ENCODE data around the gene PLAA. TPM values are rescaled to one million over a fixed set of nuclear protein-coding genes. Genes with fewer than 3 reads are reported as not detected.
A peak's percentile ranks its signal among the peaks of the same experiment; 100 is the strongest.

Gene PLAA
- total RNA-seq (10 to 100 TPM; 22.4 to 33.6 (median 24.7) TPM), polyA plus RNA-seq (10 to 100 TPM; 17.6 to 17.9 TPM), total RNA-seq (29.2 reads per million, percentile 59 among the genes with 10 or more reads in this experiment)

DNA sequence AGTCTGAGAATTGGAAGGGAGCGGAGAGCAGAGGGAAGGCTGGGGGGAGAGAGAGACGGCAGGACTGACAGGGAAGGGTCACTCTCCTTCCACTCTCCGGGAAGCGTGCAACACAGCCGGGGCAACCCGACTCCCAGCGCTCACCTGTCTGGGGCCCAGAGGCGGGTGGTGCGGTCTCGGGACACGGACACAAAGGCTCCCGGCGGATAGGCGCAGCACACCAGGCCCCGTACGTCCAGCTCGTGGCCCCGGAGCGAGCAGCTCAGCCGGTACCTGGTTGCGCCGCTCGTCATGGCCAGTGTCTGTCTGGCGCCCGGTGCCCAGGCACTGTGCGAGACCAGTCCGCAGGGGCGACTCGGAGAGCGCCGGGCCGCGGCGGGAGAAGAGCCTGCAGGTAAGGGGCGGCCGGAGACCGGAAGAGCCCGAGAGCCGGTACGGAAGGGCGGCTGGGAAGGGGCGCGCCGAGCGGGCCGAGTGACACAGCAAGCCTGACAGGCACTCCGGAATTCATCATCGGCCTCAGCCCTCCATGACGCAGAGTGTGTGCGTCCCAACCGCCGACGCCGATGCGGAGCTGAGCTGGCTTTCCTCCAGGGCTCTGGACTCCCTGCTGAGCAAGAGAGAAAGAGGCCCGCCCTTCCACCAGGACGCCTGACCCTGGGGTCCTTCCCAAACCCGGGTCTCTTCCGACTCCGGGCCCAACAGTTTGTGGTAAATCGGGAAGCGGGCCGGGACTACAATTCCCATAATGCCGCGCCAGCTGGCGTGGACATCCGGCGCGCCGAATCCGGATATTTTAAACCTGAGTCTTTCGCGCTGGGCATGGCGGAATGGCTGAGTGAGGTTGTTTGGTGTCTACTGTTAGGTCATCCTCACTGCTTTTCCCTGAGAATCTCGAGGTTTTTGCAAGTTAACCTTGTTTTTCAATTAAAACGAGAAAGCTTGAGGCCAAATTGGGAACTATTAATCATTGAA lies at the start of gene PLAA:
Gene PLAA, minus strand, starts transcription at position 490 of the 975 bp plus-strand sequence. Its CDS starts 197 bp downstream, at position 293.
- no peaks in the 10 kb centered on the region for H3K9me3 ChIP-seq (ENCODE audit: control insufficient read depth in 2 of 3, low read length in 3 of 3)
- H3K4me1 ChIP-seq (ENCODE audit: control insufficient read depth in 2 of 2, insufficient read depth in 2 of 2, low read length in 2 of 2), result peaks cover 22 to 28% of the 10 kb centered on the region in 2 donors
- Mint-ChIP-seq H3K9me3 (peaks cover 0 to 1% (median 0%) of the 10 kb centered on the region in 11 donors), H3K4me3 (peak within 1 kb of the TSS; percentile 91 to 99 (median 95)), H3K4me1 (peaks cover 33 to 54% (median 50%) of the 10 kb centered on the region in 7 donors), H3K27ac (peak within 1 kb of the TSS; percentile 97 to 100 (median 99)), H3K36me3 (peaks cover 0 to 16% (median 10%) of the 10 kb centered on the region in 5 donors), H3K27me3 (peaks cover 0 to 11% (median 0%) of the 10 kb centered on the region in 5 donors)
- peaks cover 0 to 8% (median 0%) of the 10 kb centered on the region in 3 experiments for H3K36me3 ChIP-seq (ENCODE audit: control insufficient read depth in 2 of 3, insufficient read depth in 3 of 3, low read length in 3 of 3)
- H3K4me3 ChIP-seq (ENCODE audit: low read length), result peak within 1 kb of the TSS; percentile 100
- peak; percentile 97 for ATAC-seq
- ChIA-PET CTCF (interaction anchor here (0.5 kb wide), 1 partner anchor 85 kb away, joined by 3 read pairs; no protein-coding TSS in a partner anchor), POLR2A (interaction anchor here (1.3 to 2.1 kb wide), 4 partner anchors 9 to 58 kb away, joined by 5 to 20 read pairs (median 9); partner anchors contain the start of genes CAAP1 and IFT74)
- H3K27me3 ChIP-seq (ENCODE audit: control insufficient read depth in 2 of 2, insufficient read depth in 2 of 2, low read length in 2 of 2), result no peaks in the 10 kb centered on the region
- intact Hi-C loops (cut with micrococcal nuclease), result loop anchor here (1.0 to 2.0 kb wide), 5 partner anchors 9 to 626 kb away; partner anchors contain the start of genes C9orf72 (in 2 of the 2), CAAP1 (in 2 of the 2), IFT74 (in 2 of the 2) and MOB3B (in 1 of the 2)
- peak; percentile 81 to 92 (median 88) for DNase-seq
- peak within 1 kb of the TSS; percentile 99 for H3K27ac ChIP-seq (ENCODE audit: low read depth, low read length)

DNA sequence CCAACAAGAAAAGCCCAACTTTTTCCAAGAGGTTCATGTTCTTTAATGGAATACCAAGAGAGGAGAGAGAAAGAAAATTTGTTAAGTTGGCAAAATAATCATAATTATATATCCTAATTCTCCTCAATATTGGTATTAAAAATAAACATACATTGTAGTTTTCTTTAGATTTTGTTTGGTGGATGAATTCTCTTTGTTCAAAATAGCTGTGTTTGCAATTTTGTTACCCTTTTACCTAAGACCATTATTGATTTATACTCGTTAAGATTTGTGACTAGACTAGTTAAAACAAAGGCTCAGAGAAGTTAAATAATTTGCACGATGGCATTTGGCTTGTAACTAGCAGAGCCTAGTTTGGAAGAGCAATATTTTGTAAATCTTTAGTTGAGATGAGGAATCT lies 48.8 kb upstream of the PLAA start:
- no peak for ATAC-seq
- POLR2A ChIA-PET, result no interaction called here

DNA sequence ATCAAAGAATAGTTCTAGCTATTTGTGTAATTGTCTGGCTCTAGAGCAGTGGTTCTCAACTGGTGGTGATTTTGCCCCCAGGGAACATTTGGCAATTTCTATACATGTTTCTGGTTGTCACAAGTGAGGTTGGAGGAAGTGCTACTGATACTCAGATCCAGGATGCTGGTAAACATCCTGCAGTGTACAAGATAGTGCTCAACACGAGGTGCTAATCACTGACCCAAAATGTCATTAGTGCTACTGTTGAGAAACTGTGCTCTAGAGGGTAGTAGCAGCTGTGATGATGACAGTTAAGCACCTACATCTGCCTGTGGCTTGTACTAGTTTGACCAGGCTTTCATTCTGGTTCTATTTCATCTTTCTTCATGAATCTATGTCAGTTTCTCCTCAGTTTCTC lies 36.3 kb upstream of the PLAA start:
- Mint-ChIP-seq H3K36me3 (peaks cover 5 to 29% (median 15%) of the 10 kb centered on the region in 5 donors), H3K4me3 (no peak overlapping the region), H3K27ac (no peak overlapping the region), H3K27me3 (no peaks in the 10 kb centered on the region), H3K4me1 (peaks cover 0 to 4% (median 0%) of the 10 kb centered on the region in 7 donors), H3K9me3 (no peaks in the 10 kb centered on the region)
- intact Hi-C loops (cut with micrococcal nuclease), result no loop called here
- CTCF ChIA-PET, result no interaction called here
- Histone ChIP-seq H3K9me3 (ENCODE audit: control insufficient read depth in 2 of 3, low read length in 3 of 3) (no peaks in the 10 kb centered on the region), H3K36me3 (ENCODE audit: control insufficient read depth in 2 of 3, insufficient read depth in 3 of 3, low read length in 3 of 3) (peaks cover 0 to 9% (median 0%) of the 10 kb centered on the region in 3 experiments), H3K27me3 (ENCODE audit: control insufficient read depth in 2 of 2, insufficient read depth in 2 of 2, low read length in 2 of 2) (no peaks in the 10 kb centered on the region), H3K4me1 (ENCODE audit: control insufficient read depth in 2 of 2, insufficient read depth in 2 of 2, low read length in 2 of 2) (no peaks in the 10 kb centered on the region), H3K27ac (ENCODE audit: low read depth, low read length) (no peak overlapping the region), H3K4me3 (ENCODE audit: low read length) (no peak overlapping the region)
- no peak for DNase-seq
- POLR2A ChIA-PET, result no interaction called here
- no peak for ATAC-seq

More for the DNA sequence above, 48.8 kb upstream of the PLAA start:
- no peaks in the 10 kb centered on the region for H3K27me3 Mint-ChIP-seq
- DNase-seq, result no peak
- no peaks in the 10 kb centered on the region for H3K4me1 ChIP-seq (ENCODE audit: control insufficient read depth in 2 of 2, insufficient read depth in 2 of 2, low read length in 2 of 2)
- no peak overlapping the region for H3K4me3 ChIP-seq (ENCODE audit: low read length)
- no peaks in the 10 kb centered on the region for H3K27me3 ChIP-seq (ENCODE audit: control insufficient read depth in 2 of 2, insufficient read depth in 2 of 2, low read length in 2 of 2)
- H3K27ac Mint-ChIP-seq, result peak overlapping the region in 1 of 9 donors; percentile 28
- no peaks in the 10 kb centered on the region for H3K9me3 Mint-ChIP-seq
- H3K9me3 ChIP-seq (ENCODE audit: control insufficient read depth in 2 of 3, low read length in 3 of 3), result no peaks in the 10 kb centered on the region
- intact Hi-C loops (cut with micrococcal nuclease), result no loop called here
- no peak overlapping the region for H3K4me3 Mint-ChIP-seq
- H3K36me3 ChIP-seq (ENCODE audit: control insufficient read depth in 2 of 3, insufficient read depth in 3 of 3, low read length in 3 of 3), result peaks cover 0 to 5% (median 0%) of the 10 kb centered on the region in 3 experiments
- H3K36me3 Mint-ChIP-seq, result peaks cover 0 to 11% (median 6%) of the 10 kb centered on the region in 5 donors
- CTCF ChIA-PET, result no interaction called here
- no peak overlapping the region for H3K27ac ChIP-seq (ENCODE audit: low read depth, low read length)
- H3K4me1 Mint-ChIP-seq, result no peaks in the 10 kb centered on the region

DNA sequence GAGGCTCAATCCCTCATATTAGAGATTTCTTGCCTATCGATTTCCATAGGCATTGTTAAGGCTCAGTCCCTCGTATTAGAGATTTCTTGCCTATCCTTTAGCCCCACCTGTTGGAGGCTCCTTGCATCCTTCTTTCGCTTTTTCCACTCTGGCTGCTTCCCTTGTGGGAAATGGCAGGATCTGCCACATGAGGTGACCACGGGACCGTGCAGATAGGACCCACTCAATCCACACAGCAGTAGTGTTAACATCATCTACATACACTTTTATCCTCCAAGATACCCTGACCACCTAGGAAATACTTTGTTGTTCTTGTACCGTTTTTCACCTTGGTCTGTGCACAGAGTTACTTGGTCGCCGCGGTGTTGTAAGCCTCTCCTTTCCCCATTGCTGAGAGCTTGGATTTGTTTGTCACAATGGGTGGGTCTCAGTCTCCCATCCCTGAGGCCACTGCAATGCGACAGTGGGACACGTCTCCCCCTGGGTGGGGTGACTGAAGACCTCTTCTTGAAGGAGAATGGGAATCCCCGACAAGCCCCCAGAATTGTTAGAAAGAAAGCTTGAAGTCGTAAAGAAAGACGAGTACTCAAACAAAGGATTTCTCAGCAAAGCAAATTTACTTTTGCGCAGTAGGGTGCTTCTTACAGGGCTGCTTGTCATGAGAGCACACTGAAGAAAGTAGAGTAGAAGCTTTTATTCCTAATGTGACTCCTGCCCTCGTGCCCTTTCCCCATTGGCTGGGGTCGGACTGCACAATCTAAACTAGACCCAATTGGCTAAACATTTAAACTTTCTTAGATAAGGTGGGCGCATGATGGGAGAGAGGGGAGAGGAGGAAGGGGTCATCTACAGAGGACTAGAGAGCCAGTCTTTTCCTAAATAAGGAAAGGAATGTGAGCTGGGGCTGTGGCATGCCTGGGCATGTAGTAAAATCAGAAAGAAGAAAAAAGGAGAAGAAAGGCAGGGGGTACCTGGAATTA lies 29.0 kb upstream of the PLAA start:
- CTCF ChIA-PET, result interaction anchor here (0.6 to 1.0 kb wide), 2 partner anchors 8 to 55 kb away, joined by 3 read pairs; no protein-coding TSS in a partner anchor

DNA sequence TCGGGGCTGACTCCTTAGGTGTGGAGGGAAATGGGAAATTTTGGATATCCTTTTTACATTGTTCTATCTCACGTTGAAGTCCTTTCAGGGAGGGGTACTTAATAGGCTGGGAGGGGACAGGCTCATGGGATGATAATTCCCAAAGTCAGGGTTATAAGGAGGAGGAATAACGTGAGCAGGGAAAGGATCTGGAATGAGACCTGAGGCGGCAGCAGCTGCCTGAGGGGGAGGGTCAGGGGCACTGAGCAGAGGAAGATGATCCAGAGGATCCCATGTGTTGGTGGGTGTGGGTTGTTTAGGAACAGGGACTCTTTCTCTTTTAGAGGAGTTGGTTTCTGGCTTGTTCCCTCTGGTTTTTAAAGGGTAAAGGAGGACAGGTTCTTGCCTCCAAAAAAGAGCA lies 27.9 kb upstream of the PLAA start:
- Histone ChIP-seq H3K27ac (ENCODE audit: low read depth, low read length) (no peak overlapping the region), H3K9me3 (ENCODE audit: control insufficient read depth in 2 of 3, low read length in 3 of 3) (no peaks in the 10 kb centered on the region), H3K36me3 (ENCODE audit: control insufficient read depth in 2 of 3, insufficient read depth in 3 of 3, low read length in 3 of 3) (no peaks in the 10 kb centered on the region), H3K4me1 (ENCODE audit: control insufficient read depth in 2 of 2, insufficient read depth in 2 of 2, low read length in 2 of 2) (no peaks in the 10 kb centered on the region), H3K27me3 (ENCODE audit: control insufficient read depth in 2 of 2, insufficient read depth in 2 of 2, low read length in 2 of 2) (no peaks in the 10 kb centered on the region), H3K4me3 (ENCODE audit: low read length) (no peak overlapping the region)
- H3K4me1 Mint-ChIP-seq, result peaks cover 0 to 5% (median 0%) of the 10 kb centered on the region in 7 donors
- H3K9me3 Mint-ChIP-seq, result peaks cover 0 to 5% (median under 1%) of the 10 kb centered on the region in 11 donors
- POLR2A ChIA-PET, result no interaction called here
- H3K27me3 Mint-ChIP-seq, result no peaks in the 10 kb centered on the region
- intact Hi-C loops (cut with micrococcal nuclease), result loop anchor here (1.0 kb wide), 2 partner anchors 83 to 231 kb away; partner anchors contain the start of gene CAAP1 (in 2 of the 2)
- no peak overlapping the region for H3K4me3 Mint-ChIP-seq
- DNase-seq (no peak), ATAC-seq (no peak)
- H3K27ac Mint-ChIP-seq, result no peak overlapping the region
- CTCF ChIA-PET, result interaction anchor here (0.7 kb wide), 1 partner anchor 361 kb away, joined by 3 read pairs; no protein-coding TSS in a partner anchor
- H3K36me3 Mint-ChIP-seq, result peaks cover 0 to 33% (median 13%) of the 10 kb centered on the region in 5 donors

More for the DNA sequence above, 29.0 kb upstream of the PLAA start:
- H3K4me3 ChIP-seq (ENCODE audit: low read length), result no peak overlapping the region
- intact Hi-C loops (cut with micrococcal nuclease), result loop anchor here (1.0 kb wide), 2 partner anchors 84 to 232 kb away; partner anchors contain the start of gene CAAP1 (in 2 of the 2)
- H3K27me3 ChIP-seq (ENCODE audit: control insufficient read depth in 2 of 2, insufficient read depth in 2 of 2, low read length in 2 of 2), result no peaks in the 10 kb centered on the region
- H3K4me1 ChIP-seq (ENCODE audit: control insufficient read depth in 2 of 2, insufficient read depth in 2 of 2, low read length in 2 of 2), result no peaks in the 10 kb centered on the region
- Mint-ChIP-seq H3K27me3 (no peaks in the 10 kb centered on the region), H3K9me3 (no peaks in the 10 kb centered on the region), H3K27ac (peak overlapping the region in 3 of 9 donors; percentile 5 to 47 (median 42)), H3K4me1 (peaks cover 0 to 5% (median 0%) of the 10 kb centered on the region in 7 donors), H3K36me3 (peaks cover 0 to 28% (median 6%) of the 10 kb centered on the region in 5 donors), H3K4me3 (no peak overlapping the region)
- POLR2A ChIA-PET, result interaction anchor here (0.6 kb wide), 1 partner anchor 28 kb away, joined by 5 read pairs; no protein-coding TSS in a partner anchor
- DNase-seq (peak in 2 of 9 donors; percentile 11 to 13), ATAC-seq (no peak)
- no peak overlapping the region for H3K27ac ChIP-seq (ENCODE audit: low read depth, low read length)
- no peaks in the 10 kb centered on the region for H3K36me3 ChIP-seq (ENCODE audit: control insufficient read depth in 2 of 3, insufficient read depth in 3 of 3, low read length in 3 of 3)
- no peaks in the 10 kb centered on the region for H3K9me3 ChIP-seq (ENCODE audit: control insufficient read depth in 2 of 3, low read length in 3 of 3)

Data from naive thymus-derived CD4-positive, alpha-beta T cell (primary cell).